GM12872 (cell line): ENCODE measurements around the gene ENOX1.

Experiments
- TF ChIP-seq, protein P1 (sequence below): IDR thresholded peaks from 3 replicates; pipeline ENCODE4 v1.5.1; 2011; ENCODE audit warnings: low read depth, mild to moderate bottlenecking, low read length, moderate library complexity; ENCODE audit not compliant: insufficient read depth

ENOX1 gene

DNA sequence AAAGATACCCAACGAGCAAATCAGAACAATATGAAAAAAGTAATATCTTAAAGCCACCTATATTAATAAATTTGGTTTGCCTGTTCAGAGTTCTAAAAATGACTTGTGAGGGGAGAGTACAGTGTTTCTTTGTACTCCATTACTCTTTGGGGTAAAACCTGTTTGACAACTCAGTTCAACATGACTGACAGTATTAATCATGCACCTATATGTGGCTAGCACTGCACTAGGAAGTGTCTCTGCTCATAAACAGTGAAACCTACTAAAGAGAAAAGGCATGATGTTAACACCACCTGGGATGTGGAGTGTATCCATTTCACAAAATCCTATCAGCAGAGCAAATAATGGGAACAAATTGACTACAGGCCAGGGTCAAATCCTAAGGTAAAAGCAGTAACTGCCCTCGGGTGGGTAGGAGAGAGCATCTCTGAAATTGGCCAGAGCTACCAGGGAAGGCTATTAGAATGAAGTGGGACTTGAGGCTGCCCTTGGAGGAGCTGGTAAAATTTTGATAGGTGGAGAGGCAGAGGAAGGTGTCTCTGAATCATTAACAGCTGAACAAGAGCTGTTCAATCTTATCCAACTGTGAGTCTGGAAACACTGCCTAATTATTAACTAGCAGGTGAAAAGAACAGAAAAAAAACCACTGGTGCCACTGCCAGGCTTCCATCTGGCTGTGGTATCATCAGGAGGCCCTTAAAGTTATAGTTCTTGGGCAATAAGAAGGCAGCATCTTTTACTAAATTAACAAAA is 398.3 kb downstream of the ENOX1 start:
- TF ChIP-seq, protein P1, sequence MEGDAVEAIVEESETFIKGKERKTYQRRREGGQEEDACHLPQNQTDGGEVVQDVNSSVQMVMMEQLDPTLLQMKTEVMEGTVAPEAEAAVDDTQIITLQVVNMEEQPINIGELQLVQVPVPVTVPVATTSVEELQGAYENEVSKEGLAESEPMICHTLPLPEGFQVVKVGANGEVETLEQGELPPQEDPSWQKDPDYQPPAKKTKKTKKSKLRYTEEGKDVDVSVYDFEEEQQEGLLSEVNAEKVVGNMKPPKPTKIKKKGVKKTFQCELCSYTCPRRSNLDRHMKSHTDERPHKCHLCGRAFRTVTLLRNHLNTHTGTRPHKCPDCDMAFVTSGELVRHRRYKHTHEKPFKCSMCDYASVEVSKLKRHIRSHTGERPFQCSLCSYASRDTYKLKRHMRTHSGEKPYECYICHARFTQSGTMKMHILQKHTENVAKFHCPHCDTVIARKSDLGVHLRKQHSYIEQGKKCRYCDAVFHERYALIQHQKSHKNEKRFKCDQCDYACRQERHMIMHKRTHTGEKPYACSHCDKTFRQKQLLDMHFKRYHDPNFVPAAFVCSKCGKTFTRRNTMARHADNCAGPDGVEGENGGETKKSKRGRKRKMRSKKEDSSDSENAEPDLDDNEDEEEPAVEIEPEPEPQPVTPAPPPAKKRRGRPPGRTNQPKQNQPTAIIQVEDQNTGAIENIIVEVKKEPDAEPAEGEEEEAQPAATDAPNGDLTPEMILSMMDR: no peak

DNA sequence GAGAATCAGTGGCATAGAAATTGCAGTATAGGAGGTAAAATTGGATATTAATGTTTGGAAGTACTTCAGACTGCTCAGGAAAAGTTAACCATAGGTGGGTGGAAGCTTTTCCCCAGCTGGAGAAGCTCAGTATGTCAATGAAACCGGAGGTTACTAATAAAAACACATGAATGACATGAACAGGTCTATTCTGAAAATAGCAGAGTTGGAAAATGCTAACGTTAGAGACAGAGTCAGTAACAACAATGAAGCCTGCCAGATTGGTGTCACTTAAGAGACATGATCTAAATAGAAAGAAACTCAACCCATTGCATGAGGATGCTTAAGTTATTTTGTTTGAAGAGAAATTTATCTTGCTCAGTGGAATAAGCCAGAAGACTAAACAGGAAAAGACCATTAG is 398.9 kb downstream of the ENOX1 start:
- TF ChIP-seq, protein P1: no peak

DNA sequence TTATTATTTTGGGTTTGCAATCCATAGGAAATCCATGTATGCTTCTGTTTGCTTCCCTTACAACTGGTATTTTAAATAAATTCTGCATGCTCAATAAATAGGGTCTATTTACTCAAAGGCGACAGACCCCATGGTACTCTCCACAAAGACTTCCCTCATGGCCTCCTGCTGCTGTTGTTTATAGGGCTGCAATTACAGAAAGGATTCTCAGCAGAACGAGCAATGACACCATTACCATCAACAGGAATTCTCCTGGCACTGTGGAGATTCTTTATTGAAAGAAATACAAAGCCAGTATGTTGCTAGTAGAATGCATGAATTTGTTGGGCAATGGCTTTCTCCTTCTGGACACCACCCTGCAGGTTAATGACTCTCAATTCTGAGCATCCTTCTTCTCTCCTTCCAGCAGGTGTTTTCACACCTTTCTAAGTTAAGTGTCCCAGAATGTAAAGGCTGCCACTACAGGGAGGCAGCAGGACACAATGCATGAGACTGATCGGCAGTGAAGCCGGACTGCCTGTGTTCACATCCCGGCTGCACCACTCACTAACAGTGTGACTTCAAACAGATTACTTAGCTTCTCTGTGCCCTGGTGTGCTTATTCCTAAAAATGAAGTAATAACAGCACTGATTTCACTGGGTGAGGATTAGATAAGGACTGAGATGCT is 403.1 kb downstream of the ENOX1 start:
- TF ChIP-seq, protein P1: no peak

DNA sequence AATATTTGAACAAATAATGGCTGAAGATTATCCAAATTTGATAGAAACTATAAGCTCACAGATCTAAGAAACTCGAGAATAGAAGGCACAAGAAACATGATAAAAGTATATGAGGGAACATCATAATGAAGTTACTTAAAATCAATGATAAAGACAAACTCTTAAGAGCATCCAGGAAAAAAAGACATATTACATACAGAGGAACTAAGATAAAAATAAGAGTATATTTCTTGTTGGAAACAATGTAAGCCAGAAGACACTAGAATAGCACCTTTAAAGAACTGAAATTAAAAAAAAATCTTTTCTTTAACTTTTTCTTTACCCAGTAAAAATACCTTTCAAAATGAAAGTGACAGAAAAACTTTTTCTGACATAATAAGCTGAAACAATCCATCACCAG is 407.0 kb downstream of the ENOX1 start:
- TF ChIP-seq, protein P1: no peak

DNA sequence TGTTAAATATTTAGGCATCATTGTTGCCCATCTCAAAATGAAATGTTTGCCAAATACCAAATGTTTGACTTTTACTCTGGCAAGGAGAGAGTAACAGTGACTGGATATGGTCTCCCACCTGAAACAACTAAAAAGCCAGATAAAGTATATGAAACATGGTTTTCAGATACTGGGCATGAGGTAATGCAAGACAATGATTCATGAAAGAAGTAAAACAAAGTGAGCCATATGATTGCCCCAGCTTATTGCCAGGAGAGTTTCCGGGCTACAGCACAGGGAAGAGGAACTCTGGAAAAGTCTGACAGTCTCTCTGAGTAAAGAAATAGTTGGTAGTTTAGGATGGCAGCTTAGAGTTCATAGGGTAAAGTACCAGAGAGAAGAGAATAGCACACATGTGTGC is 408.8 kb downstream of the ENOX1 start:
- TF ChIP-seq, protein P1: no peak

DNA sequence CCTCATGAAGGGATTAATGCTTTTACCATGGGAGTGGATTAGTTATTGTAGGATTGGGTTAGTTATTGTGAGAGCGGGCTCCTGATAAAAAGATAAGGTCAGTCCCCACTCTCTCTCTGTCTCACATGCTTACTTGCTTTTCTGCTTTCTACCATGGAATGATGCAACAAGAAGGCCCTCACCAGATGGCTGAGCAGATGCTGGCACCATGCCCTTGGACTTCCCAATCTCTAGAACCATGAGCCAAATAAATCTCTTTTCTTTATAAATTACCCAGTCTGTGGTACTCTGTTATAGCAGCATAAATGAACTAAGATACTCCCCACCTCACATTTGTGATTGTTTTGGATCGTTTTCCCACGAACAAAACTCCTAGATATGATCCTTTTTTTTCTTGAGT is 409.6 kb downstream of the ENOX1 start:
- TF ChIP-seq, protein P1: no peak

DNA sequence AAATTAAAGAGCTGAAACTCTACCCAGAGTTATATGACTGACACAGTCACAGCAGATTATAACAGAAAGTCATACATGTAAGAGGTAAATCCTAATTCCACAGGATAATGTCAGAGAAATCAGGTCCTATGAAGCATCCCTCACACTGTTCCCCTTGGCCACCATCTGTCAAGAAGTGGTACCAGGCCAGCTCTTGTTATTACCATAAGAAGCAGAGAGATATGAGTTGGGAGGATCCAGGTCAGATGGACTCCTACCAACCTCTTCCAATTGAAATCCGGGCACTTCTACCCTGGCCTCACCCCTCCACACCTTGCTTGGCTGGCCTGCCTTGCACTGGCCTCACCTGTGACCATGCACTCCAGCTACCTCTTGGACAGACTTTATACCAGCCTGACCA is 410.2 kb downstream of the ENOX1 start:
- TF ChIP-seq, protein P1: no peak
